ENCODE measurements around the gene IGFL1. TPM values are rescaled to one million over a fixed set of nuclear protein-coding genes. Genes with fewer than 3 reads are reported as not detected.
"Not testable (repeated sequence)": the region's sequence is repeated elsewhere in the genome, so short reads cannot be mapped to it uniquely, and the experiment has no call there.

The IGFL1 gene
- total and polyA plus RNA-seq, 9 donors, result not detected

- Histone ChIP-seq H3K27me3 (no peaks in the 10 kb centered on the region), H3K36me3 (no peaks in the 10 kb centered on the region), H3K9me3 (no peaks in the 10 kb centered on the region), H3K4me1 (ENCODE audit: insufficient read depth) (no peaks in the 10 kb centered on the region), H3K4me3 (no peak overlapping the region), H3K27ac (no peak overlapping the region)
- no peak for DNase-seq
- 52 to 63% (median 53%) methylated on average over 6 of the region's 6 CpGs for WGBS, 3 donors
- intact Hi-C loops (cut with DNase I), result no loop called here
- TF ChIP-seq EP300 (IDR thresholded peaks at IDR 0.05) (no peak), CTCF (IDR thresholded peaks at IDR 0.05) (no peak), POLR2A (IDR thresholded peaks at IDR 0.05) (no peak)
Measured at GRCh38 chr19:46239193-46240024, 9.9 kb downstream of the IGFL1 start.

GRCh38 chr19:46240693-46241092, 11.2 kb downstream of the IGFL1 start:
- WGBS, 3 donors, result 86 to 88% (median 88%) methylated on average over 4 of the region's 4 CpGs
- TF ChIP-seq EP300 (IDR thresholded peaks at IDR 0.05) (no peak), POLR2A (IDR thresholded peaks at IDR 0.05) (no peak), CTCF (IDR thresholded peaks at IDR 0.05) (no peak)
- no peak overlapping the region for H3K27ac ChIP-seq
- H3K36me3 ChIP-seq, result no peaks in the 10 kb centered on the region
- no peak for DNase-seq
- H3K27me3 ChIP-seq, result no peaks in the 10 kb centered on the region
- intact Hi-C loops (cut with DNase I), result no loop called here
- no peak overlapping the region for H3K4me3 ChIP-seq
- no peaks in the 10 kb centered on the region for H3K4me1 ChIP-seq (ENCODE audit: insufficient read depth)
- H3K9me3 ChIP-seq, result no peaks in the 10 kb centered on the region

GRCh38 chr19:46241626-46242025, 12.1 kb downstream of the IGFL1 start:
- Histone ChIP-seq H3K27me3 (no peaks in the 10 kb centered on the region), H3K27ac (no peak overlapping the region), H3K4me1 (ENCODE audit: insufficient read depth) (no peaks in the 10 kb centered on the region), H3K9me3 (no peaks in the 10 kb centered on the region), H3K4me3 (no peak overlapping the region), H3K36me3 (no peaks in the 10 kb centered on the region)
- intact Hi-C loops (cut with DNase I), result no loop called here
- TF ChIP-seq EP300 (IDR thresholded peaks at IDR 0.05) (no peak), POLR2A (IDR thresholded peaks at IDR 0.05) (no peak), CTCF (IDR thresholded peaks at IDR 0.05) (no peak)
- no peak for DNase-seq
- 23 to 37% (median 26%) methylated on average over 2 of the region's 2 CpGs for WGBS, 3 donors

- 86 to 93% (median 88%) methylated on average over 6 of the region's 6 CpGs for WGBS, 3 donors
- H3K4me3 ChIP-seq; H3K9me3 ChIP-seq; H3K4me1 ChIP-seq (ENCODE audit: insufficient read depth); H3K36me3 ChIP-seq; H3K27me3 ChIP-seq; DNase-seq; intact Hi-C loops (cut with DNase I); H3K27ac ChIP-seq: not testable (repeated sequence)
Measured at GRCh38 chr19:46243081-46243654, 13.6 kb downstream of the IGFL1 start.
